Uterus (tissue), 2 donors: ENCODE measurements around the gene CUBN.

Source experiments
- CTCF ChIP-seq, 4 experiments: fragments of 200-600 bp in 2 of 4; fragments of 450-650 bp in 2 of 4; sonication (generic) in 2 of 4; IDR thresholded peaks; one replicate each; pipeline ENCODE4 v1.5.1; 2016 to 2019; ENCODE audit warnings: antibody characterized with exemption in 4 of 4, mild to moderate bottlenecking in 2 of 4, moderate library complexity in 1 of 4
- POLR2A ChIP-seq, 2 donors: fragments of 450-650 bp; IDR thresholded peaks; one replicate each; pipeline ENCODE4 v1.6.1; 2016; ENCODE audit warnings: antibody characterized with exemption in 2 of 2, mild to moderate bottlenecking in 1 of 2, moderate library complexity in 1 of 2

- TF ChIP-seq POLR2A (IDR thresholded peaks at IDR 0.05) = no peak
- no peak for TF ChIP-seq CTCF (IDR thresholded peaks at IDR 0.05)
Measured at GRCh38 chr10:17174626-17175025, 45.0 kb upstream of the CUBN start.
